ENCODE results near the gene NCAPG2.

Gene NCAPG2

DNA sequence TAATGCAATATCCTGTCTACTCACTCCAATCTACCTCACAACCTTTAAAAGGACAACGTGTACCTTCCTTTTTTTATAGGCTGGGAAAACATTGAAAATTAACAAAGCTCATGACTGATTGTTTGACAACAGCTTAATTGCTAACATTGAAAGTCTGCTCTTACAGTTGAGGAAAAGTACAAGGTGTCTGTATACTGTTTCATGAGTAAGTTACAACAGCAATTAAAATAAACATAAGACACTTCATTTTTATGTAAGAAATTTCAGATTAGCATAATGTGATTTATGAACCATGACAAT, 28.6 kb upstream of the NCAPG2 start:
- no peak for DNase-seq (ENCODE audit: low spot score)

DNA sequence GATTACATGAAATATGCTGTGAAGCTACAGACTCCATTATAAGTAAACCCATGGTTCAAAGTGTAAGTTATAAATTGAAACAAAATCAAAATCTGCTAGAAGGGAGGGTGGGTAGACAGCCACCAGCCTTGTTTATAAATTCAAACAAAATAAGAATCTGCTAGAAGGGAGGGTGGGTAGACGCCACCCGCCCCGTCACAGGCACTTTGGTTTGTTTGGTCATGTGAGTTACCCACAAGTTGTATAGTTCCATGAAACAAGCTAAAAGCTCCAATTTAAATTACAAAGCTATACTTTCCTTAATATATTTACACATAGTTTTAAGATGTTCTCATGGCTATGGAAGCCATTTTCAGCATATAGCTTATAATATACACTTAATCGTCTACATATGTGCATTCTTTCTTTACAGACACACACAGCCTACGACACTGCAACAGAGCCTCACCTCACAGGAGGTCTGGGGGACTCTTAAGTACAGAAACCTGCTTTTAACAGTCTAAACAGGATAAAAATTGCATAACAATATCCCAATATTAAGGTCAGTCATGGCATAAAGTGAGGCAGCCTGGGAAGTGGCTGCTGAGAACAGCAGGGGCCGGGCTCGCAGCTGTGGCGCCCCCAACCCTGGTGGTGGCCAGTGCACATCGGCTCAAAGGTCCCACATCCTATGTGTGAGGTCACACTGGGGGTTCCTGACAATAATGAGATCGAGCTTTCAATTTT, 28.1 kb upstream of the NCAPG2 start:
- no peak for DNase-seq (ENCODE audit: low spot score)

DNA sequence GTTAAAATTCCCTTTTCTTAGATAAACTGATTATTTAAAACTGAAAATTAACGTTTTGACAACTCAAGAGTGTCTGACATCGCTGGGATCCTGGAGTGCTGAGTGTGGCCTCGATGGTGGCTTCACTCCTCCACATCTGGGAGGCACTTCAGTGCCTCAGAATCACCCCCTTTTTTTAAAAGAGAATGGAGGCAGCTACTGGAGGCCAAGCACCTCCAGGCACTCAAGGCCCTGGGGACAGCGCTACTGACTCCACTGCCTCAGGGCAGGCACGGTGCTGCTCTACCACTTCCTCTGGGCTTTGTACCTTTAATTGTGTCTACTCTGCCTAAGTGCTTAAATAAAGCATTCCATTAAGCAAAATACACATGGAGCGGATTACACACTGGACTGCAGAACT, 27.2 kb upstream of the NCAPG2 start:
- DNase-seq (ENCODE audit: low spot score): no peak

DNA sequence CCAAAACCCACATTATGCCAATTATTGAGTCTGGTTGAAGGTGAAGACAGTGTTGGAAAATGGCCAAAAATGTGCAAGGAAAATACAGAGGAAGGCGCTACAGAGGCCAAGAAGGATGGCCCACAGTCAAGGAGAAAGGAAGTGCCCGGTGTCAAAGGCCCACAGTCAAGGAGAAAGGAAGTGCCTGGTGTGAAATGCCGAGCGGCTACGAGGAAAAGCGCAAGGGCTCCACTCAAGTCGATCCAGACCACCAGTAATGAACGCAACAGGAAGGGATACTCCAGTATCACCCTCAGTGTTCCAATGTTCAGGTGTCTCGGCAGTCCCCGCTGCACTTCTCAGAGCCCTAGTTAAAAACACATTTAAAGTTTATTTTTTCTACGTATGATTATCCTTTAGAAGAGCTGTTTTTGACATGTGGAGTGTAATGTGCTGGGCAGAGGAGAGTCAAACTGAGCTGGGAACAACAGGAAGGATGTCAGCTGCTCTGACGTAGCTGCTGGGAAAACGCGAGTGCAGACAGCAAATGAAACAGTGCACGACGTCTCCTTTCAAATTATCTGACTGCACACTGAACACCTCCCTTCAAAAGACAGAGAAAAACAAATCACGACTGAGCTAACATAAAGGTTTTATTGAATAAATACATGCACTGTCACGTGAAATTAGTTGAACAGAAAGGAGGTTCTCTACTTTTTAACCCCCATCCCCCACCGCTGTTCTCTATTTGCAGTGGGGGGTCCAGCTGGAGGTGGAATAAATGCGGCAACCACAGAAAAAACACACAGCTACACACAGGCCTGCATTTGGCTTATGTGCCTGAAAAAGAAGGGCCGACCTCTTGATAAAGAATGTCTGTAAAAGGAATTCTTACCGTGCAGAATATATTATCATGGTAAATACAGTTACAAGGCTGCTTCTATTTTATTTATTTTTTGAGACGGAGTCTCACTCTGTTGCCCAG, 26.1 kb upstream of the NCAPG2 start:
- no peak for DNase-seq (ENCODE audit: low spot score)

DNA sequence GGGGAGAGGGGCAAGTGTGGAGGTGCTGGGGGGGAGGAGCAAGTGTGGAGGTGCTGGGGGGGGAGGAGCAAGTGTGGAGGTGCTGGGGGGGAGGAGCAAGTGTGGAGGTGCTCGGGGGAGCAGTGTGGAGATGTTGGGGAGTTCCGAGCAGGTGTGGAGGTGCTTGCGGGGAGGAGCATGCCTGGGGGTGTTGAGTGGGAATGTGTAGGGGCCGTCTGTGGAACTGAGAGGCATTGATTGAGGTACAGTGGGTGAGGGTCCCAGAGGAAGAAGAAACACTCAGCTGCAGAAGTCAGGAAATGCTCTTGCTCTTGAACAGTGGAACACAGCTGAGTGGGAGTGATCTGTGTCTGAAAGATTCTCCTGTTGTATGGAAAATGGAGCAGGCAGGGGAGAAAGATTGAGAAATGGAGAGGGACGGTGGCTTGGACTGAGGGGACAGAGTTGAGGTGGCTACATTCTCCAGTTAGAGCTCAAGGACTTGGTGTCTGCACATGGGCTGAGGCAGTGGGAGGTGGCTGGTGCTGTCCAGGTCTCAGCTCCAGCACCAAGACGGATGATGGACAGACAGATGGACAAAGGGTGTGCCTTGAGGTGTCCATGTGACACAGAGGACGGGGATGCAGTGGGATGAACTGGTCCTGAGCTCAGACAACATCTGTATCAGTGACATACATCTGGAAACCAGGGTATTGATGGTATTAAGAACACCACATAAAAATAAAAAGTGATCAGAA, 25.2 kb upstream of the NCAPG2 start:
- DNase-seq (ENCODE audit: low spot score): no peak

DNA sequence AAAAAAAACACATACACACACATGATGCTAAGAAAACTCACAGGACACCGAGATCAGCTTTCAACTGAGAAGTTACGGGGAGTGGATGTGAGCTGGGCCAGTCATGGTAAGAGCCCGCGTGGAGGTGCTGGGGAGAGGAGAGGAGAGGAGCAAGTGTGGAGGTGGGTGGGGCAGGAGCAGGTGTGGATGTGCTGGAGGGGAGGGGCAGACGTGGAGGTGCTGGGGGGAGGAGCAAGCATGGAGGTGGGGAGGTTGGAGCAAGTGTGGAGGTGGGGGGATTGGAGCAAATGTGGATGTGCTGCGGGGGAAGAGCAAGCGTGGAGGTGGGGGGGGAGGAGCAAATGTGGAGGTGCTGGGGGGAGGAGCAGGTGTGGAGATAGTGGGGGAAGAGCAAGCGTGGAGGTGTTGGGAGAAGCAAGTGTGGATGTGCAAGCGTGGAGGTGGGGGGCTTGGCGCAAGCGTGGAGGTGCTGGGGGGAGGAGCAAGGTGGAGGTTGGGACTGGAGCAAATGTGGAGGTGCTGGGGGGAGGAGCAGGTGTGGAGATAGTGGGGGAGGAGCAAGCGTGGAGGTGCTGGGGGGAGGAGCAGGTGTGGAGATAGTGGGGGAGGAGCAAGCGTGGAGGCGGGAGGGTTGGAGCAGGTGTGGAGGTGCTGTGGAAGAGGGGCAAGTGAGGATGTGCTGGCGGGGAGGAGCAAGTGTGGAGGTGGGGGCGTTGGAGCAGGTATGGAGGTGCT, 24.5 kb upstream of the NCAPG2 start:
- DNase-seq (ENCODE audit: low spot score): no peak

DNA sequence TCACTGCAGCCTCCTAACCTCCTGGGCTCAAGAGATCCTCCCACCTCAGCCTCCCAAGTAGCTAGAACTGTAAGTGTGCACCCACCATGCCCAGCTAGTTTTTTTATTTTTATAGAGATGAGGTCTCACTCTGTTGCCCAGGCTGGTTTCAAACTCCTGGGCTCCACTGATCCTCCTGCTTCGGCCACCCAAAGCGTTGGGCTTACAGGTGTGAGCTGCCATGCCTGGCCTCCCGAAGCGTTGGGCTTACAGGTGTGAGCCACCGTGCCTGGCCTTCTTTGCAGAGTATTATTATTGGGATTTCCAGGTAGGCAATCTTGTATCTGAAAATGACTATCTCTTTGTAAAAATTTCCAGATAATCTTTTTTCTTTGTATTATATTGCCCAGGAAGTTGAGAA, 23.1 kb upstream of the NCAPG2 start:
- no peak for DNase-seq (ENCODE audit: low spot score)

DNA sequence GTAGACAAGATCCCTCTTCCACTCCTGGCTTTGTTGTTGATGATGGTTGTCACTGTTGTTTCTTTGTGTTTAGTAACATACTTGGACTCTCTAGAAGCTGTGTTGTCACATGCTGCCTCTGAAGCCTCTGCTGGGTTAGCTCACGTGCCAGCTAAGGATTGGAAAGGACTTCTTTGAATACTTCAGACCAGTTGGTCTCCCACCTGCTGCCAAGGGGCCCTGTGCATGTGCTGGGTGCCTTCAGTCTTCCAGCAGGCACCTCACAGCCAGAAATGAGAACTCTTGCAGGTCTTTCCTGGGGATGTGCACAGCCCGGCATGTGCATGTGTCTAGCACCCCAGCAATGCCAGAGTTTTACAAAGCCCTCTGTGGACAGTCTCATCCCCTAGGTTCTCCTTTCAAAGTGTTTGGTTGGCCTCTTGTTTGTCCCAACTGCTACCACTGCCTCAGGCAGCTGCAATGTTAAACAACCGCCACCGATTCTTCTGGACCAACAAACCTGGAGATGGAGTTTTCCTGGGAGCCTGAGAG, 21.7 kb upstream of the NCAPG2 start:
- DNase-seq (ENCODE audit: low spot score): no peak

DNA sequence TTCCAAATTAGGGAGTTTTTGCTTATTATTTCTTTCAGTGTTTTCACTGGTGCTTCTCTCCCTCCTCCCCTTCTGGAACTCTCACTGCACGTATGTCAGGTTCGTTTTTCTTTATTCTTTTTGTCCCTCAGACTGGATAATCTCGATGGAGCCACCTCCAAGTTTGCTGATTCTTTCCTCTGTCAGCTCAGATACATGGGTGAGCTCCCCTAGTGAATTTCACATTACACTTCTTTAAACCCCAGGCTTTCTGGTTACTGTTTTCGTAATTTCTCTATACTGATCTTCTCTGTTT, 20.8 kb upstream of the NCAPG2 start:
- no peak for DNase-seq (ENCODE audit: low spot score)

DNA sequence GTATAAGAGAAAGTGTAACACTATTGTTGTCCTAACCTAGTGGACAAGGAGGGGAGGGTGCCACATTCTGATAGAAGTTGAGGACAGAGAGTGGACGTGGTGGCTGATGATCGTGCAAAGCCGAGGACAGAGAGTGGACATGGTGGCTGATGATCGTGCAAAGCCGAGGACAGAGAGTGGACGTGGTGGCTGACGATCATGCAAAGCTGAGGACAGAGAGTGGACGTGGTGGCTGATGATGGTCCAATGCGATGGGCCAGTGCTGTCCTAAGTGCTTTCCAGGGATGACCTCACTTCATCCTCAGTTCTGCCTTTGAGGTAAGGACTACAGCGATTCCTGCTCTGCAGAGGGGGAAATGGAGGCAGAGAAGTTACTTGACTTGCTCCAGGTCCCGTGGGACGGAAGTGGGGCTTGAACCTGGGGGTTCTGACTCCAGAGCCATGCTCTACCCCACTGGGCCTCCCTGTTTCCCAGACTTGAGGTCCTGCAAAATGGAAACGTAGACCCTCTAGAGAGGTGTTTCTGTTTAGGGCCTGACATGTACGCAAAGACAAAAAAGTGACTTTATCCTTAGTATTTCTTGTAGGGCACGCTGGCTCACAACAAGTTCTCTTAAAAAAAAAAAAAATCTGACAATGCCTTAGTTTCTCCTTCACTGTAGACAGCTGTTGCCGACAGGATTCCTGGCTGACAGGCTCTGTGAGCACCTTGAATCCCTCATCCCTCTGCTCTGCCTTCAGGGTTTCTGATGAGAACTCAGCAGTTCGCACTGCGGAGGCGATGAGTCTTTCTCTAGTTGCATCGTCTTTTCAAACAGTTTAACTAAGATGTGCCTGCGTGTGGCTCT, 20.3 kb upstream of the NCAPG2 start:
- DNase-seq (ENCODE audit: low spot score): no peak

DNA sequence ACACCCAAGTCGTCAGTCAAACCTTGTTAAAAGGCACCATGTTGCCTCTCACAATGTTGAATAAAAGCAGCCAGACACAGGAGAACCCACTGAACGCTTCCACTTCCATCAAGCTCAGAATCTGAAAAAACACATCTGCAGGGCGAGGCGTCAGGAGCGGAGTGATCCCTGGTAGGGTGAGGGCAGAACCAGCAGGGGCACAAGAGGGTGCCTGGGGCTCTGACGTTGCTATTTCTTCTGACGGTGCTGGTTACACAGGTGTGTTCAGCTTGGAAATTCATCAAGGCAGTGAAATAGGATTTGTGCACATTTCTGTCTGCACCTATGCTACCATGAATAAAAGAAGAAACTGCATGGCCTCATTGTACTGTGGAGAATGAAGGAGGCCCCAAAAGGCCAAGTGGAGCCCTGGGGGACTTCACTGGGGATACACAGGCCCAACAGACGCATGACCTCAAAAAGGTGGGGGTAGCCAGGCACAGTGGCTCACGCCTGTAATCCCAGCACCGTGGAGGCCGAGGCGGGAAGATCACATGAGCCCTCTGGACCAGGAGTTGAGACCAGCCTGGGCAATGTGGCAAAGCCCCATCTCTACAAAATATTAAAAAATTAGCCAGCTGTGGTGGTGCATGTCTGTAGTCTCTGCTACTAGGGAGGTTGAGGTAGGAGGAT, 19.2 kb upstream of the NCAPG2 start:
- DNase-seq (ENCODE audit: low spot score): no peak

DNA sequence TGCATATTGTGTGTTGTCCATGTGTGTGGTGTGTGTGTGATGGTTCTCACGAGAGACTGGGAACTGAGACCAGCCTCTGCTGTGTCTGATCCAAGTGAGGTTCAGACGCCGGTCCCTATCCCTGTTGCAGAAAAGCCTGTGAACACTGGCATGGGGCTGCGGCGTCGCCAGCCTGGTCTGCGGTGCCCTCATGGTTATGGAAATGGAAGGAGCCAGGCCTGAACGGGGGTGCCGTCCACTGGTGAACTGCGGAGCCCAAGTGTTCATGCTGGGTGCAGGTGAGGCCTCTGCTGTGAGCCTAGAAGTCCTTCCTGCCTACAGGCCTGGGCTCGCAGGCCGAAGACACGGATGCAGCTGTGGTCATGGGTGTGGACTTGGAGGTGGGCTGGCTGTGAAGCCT, 18.7 kb upstream of the NCAPG2 start:
- DNase-seq (ENCODE audit: low spot score): no peak

DNA sequence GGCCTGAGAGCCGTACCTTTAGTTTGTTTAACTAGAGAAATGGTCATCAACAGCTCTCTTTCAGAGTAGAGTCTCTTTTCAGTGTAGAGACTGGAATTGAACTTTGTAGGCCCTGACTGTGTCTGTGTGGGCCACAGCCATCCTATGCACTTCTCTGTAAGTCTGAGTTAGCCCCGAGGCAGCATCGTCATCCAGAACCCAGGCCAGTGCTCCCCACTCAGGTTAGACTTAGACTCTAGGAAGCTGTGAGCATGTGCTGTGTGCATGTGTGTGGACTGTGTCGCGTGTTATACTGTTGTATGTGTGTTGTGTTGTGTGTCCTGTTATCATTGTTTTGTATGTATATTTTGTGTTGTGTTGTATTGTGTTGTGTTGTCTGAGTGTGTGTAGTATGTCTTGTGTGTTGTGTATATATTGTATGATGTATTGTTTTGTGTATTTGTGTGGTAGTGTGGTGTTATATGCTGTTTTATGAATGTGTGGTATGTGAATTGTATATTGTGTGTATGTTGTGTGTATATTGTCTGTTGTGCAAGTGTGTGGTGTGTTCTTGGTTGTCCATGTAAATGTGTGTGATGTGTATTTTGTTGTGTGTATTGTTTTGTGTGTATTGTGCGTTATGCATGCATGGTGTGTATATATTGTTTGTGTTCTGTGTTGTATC, 18.1 kb upstream of the NCAPG2 start:
- no peak for DNase-seq (ENCODE audit: low spot score)

DNA sequence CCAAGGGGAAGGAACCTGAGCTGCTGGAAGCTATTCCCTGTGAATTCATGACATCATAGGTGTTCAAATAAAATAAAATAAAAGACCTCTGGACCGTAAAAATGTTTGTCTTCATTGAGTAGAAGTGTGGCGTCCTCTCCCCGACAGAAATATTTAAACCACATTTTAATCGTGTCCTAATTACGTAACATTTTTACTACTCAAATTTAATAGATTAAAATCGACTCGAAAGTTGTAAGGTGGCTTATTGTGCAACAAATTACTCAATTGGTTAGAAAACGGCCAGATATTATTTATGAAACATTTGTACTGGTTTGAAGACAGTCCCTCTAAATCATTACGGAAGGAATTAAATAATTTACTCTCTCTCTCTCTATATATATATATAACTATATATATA, 15.5 kb upstream of the NCAPG2 start:
- DNase-seq (ENCODE audit: low spot score): no peak

DNA sequence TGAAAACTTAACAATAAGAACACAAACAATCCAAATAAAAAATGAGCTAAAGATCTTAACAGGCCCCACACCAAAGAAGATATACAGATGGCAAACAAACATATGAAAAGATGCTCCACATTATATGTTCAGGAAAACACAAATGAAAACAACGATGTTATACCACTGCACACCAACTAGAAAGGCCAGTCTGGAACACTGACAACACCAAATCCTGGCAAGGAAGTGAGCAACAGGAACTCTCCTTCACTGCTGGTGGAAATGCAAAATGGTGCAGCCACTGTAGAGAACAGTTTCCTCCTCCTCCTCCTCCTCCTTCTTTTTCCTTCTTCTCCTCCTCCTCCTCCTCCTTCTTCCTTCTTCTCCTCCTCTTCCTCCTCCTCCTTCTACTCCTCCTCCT, 12.2 kb upstream of the NCAPG2 start:
- no peak for DNase-seq (ENCODE audit: low spot score)

DNA sequence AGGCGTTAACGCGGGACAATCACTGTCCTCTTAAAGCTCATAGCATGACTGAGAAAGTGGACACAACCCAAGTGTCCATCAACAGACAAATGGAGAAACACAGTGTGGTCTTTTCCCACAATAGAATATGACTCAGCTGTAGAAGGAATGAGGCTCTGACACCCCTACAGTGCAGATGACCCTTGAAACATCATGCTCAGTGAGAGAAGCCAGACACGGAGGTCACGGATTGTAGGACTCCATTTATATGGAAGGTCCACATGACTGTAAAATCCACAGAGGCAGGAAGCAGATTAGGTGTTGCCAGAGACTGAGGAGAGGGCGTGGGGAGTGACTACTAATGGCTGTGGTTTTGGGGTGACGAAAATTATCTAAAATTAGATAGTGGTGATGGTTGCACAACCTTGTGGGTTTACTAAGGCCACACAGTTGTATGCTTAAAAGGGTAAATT, 6.1 kb upstream of the NCAPG2 start:
- DNase-seq (ENCODE audit: low spot score): no peak

DNA sequence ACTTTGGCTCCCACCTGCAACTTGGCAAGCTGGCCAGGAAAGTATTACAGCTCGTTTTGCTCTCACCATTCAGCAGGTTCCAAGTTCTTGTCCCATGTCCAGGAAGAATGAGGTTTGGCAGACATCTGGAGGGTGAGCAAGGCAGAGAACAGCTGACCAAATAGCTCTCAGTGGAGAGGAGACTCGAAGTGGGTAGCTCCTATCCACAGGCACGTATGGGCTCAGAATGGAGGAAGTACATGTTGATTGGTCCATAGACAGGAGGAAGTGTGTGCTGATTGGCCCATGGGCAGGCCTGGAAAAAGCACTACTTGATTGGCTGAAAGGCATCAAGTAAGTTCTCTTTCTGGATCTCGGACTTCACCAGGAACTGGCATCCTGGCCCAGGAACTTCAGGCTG, 3.0 kb upstream of the NCAPG2 start:
- DNase-seq (ENCODE audit: low spot score): no peak

DNA sequence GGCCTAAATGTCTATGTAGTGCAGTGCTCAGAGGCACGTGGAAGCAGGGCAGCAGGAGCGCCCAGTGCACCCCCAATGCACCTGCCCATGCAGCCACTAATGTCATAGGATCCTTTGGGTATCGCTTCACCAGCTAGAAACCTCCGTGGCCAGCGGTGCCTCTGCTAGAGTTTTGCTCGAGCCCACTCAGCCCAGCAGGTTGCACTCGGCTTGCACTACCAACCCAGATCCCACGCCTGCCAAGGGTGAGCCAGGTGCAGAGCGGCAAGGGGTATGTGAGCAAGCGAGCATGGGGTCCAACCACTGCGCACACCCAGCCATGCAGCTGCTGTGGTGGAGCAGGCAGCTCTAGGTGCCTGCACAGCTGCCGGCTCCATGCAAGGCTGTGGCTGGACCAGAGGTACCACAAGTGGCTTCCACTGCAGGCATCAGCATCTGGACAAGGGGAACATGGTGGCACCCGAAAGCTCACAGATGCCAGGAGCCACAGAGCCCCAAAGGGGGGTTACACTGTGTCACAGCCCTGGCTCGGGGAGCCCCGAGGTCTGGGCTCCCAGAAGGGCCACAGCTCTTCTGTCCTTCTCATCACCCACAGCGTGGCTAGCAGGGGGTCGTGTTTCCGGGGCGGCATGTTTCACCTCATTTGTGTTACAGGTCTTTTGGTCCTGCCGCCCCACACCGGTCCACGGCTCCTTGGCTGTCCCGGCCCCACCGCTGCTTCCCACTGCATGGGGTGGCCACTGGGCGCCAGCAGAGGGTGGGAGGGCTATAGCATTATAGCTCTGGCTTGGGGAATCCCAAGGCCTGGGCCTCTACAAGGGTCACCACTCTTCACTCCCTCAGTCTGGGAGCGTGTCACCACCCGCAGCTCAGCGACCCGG, 2.3 kb upstream of the NCAPG2 start:
- DNase-seq (ENCODE audit: low spot score): no peak

DNA sequence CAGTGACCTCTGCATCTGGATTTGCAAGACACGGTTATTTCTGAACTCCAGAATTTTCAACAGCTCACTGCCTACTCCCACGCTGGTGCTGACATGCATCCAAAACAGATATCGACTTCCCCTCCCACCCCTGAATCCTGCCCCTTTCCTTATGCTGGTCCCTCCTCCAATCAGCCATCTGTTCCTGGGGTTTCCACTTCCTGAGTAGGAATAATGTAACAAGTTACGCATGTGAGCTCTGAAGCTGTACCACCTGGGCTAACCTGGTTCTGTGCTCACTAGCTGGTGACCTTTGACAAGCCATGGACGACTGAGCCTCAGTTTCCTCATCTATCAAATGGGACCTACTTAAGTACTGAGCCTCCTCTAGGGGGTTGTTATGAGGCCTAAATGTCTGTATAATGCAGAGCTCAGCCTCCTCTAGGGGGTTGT, 1.7 kb upstream of the NCAPG2 start:
- DNase-seq (ENCODE audit: low spot score): no peak

Data from left forelimb (tissue), 1 donor.